ENCODE results near the gene AQR.

Gene AQR

DNA sequence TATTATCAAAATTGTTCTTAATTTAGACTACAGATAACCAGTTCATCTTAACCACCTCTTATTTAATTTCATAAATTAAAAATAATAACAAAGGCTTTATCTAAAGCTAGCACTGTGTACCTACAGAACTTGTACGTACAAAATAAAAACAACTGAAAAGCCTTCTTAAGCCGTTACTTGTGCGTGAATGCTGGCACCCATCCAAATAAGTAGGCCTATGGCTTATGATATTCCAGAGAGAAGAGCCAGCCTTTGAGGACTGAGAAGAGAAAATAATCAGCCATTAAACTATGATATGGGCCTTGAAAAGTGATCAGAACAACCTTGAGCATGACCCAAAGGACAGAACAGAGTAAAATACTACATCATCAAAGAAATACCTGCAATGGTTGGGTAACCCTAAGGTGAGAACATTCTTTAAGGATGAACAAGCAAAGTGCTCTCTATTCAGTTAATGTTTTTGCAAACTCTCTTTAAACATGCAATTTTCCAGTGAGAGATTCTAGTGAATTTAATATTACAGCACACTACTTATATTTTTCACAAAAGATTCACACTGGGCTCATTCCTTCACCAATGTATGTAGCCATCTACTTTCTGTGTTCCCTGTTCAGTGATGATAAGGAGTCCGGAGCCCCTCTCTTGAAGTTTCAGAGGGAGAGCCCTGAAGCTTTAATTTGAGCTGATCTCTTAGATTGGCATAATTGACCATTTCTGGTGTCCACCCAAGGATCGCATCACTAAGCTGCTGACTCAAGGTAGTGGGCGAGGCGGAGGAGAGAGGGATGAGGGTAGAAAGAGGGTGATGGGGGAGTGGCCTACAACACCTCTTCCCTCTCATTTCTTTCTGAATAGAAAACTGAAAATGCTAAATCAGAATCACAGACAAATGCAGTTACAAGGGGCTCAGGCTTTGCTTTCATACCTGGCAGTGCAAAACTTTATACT, 166.5 kb downstream of the AQR start:
- H3K4me3 ChIP-seq (ENCODE audit: low read depth, low read length) = no peak overlapping the region
- no peaks in the 10 kb centered on the region for H3K36me3 ChIP-seq (ENCODE audit: control insufficient read depth, insufficient read depth, low read length)
- H3K27me3 ChIP-seq (ENCODE audit: control insufficient read depth, insufficient read depth, low read length) = no peaks in the 10 kb centered on the region
- no peak overlapping the region for H3K9ac ChIP-seq (ENCODE audit: low read length)
- H3K4me1 ChIP-seq (ENCODE audit: control insufficient read depth, insufficient read depth, low read length) = peaks cover 14% of the 10 kb centered on the region
- peaks cover 13% of the 10 kb centered on the region for H3K9me3 ChIP-seq (ENCODE audit: control insufficient read depth, insufficient read depth, low read depth, low read length)
- H3K27ac ChIP-seq (ENCODE audit: low read depth, low read length) = no peak overlapping the region

DNA sequence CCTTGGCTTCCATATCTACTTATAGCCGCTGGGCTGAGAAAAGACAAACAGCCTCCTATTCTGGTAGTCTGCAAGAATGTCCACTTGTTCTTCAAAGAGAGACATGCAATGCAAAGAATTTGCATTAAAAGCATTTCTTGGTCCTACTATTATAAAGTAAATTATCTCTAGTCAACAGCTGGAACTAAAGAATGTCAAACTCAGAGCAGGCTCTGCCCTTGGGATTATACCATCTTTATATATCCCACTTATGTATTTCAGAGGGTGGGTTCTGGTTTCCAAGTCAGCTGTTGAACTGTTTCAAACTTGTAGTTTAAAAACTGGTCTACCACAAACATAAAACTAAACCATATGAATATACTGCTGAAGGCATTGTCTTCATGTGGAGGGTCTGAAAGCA, 167.2 kb downstream of the AQR start:
- Histone ChIP-seq H3K9me3 (ENCODE audit: control insufficient read depth, insufficient read depth, low read depth, low read length) (peaks cover 11% of the 10 kb centered on the region), H3K9ac (ENCODE audit: low read length) (no peak overlapping the region), H3K27ac (ENCODE audit: low read depth, low read length) (no peak overlapping the region), H3K4me3 (ENCODE audit: low read depth, low read length) (no peak overlapping the region), H3K36me3 (ENCODE audit: control insufficient read depth, insufficient read depth, low read length) (no peaks in the 10 kb centered on the region), H3K27me3 (ENCODE audit: control insufficient read depth, insufficient read depth, low read length) (no peaks in the 10 kb centered on the region), H3K4me1 (ENCODE audit: control insufficient read depth, insufficient read depth, low read length) (peaks cover 14% of the 10 kb centered on the region)
